HG03095 (cell line): Measurements from ENCODE around the gene PNPLA1.

Experiments used
- ATAC-seq: cut with Tn5 transposase; IDR thresholded peaks from one replicate; pipeline ENCODE4 v1.9.1; 2021; ENCODE audit warnings: moderate library complexity; ENCODE audit not compliant: unreplicated experiment

The PNPLA1 gene

DNA sequence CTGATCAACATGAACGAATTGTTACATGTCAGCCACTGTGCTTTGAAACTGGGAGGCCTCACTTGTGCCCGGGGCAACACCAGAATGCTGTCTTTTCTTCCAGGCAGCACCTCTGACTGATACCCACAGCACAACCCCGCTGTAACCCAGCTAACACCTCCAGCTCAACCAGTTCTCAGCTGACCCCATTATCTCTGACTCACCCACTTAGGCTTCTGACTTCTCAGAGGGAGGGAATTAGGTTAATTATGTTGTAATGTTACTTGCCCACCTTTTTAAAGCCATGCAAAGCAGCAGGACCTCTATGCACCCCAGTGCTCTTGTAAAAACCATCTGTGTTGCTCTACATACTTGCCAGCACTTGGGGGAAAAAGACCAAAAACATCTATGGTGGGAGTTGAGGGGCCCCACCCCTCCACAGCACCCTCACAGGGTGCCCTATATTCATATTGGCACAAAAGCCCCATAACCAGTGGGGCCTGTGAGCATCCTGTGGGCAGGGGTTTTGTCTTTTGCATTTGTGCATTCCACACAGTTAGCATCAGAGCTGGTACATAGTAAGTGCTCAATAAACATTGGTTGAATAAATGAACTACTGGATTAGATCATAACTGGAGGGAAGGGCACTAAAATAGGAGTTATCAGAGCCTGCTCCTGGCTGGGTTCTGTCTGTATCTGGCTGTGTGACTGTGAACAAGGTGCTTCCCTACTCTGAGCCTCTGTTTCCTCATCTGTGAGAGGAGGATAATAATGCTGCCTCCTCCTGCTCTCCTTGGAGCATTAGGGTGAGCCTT is 44.6 kb downstream of the PNPLA1 start:
- ATAC-seq = no peak

DNA sequence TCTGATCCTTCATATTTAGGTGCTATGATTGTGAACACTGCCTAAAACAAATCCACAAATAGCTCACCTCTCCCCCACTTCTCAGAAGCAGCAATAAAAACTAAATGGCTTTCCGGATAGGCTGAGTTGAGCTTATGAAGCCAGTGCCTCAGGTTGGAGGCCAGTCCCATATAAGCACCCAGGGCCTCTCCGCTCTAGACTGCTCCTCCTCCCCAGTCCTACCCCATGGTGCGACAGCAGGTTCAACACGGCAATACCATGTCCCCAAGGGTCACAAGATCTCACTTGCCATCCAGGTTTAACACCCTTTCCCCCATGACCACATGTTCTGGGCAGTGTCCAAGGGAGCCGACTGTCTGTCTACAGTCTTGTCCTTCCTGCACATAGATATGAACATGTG is 46.1 kb downstream of the PNPLA1 start:
- no peak for ATAC-seq

DNA sequence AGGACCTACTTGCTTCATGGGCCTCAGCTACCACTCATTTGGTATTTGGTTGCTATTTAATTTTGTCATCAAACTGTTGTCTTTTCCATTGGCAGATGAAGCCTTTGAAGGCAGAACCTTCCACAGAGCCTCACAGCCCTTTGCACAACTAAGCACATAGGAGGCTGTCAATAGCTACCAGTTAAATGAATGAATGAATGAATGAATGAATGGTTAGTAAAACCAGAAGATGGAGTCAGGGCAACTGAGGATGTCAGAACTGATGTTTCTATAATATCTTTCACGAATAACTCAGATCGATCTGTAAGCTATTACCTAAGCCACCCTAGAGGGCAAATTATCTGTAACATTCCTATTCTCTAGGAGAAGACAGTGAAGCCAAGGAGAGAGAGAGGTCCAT is 47.8 kb downstream of the PNPLA1 start:
- ATAC-seq = no peak

DNA sequence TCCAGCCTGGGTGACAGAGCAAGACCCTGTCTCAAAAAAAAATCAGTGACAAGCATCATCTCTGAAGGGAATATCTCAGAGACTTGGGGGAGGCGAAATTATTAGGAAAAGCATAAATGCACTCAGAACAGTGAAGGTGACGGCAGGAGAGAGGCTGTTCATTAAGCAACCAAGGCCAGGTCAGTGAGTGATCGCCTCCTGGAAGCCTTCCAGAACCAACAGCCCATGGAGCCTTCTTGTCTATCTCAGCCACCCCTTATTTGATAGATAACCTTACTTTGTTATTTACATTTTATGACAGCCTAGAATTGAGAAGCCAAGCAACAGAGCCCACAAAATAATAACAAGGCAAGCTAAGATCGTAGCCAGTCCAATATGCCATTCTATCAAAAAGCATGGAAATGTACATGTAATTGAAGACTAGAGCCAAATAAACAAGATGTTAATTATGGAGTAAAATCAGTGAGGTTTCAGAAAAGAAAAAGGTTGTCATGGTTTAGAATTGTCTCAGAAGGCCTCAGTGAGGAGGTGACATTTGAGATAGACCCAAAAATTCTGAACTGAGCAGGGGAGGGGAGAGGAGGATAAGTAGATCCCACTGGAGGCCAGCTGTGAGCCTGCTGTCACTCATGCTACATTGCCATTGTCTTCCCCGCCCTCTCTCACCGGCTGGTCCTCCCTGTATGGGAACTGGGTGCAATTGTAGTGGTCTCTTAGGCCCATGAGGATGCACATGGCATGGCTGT is 49.0 kb downstream of the PNPLA1 start:
- no peak for ATAC-seq

DNA sequence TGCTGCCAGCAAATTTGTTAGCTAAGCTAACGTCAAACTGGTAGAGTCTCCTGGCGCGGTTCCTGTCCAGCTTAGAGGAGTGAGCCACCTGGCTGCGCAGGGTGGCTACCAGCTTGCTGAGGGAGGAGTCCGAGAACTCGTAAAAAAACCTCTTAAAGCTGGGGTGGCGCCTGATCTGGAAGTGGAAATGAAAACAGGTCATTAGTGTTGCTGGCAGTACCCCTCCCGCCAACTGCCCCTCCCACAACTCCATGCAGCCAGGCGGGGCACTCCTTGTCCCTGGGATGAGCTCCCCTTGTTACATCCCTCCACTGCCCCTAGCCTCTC is 49.5 kb downstream of the PNPLA1 start:
- ATAC-seq = no peak

DNA sequence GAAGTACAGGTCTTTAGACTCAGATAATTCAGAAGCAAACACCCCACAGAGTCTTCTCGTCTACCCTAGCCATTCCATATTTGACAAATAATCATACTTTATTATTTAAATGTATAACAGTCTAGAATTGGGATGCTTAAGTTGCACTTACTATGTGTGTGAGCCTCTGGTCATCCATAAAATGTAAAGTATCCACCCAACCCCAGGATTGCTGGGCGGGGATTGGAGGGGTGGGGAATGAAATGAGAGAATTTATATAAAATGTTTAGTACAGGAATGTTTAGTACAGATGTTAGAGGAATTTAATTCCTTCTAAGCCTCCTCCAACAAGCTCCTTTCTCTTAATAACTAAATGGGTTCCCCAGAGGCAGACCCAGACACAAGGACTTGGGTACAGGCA is 50.0 kb downstream of the PNPLA1 start:
- ATAC-seq = no peak

DNA sequence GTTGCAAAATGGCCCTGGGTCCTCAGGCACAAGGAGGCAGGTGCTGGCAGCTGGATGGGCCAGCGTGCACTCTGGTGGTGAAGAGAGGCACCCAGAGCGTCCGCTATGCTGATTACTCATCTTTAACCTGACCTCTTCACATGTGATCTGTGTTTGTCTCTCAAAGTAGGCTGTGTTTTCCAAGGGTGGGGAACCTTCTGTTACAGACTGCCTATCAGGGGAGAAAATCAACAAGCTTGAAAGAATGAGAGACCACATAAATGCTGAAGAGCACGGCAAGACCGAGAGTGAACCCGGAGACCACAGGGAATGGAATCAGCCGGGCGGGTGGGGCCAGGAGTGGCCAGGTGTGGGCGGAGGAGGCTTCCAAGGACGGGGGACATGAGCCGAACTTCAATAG is 50.6 kb downstream of the PNPLA1 start:
- no peak for ATAC-seq

DNA sequence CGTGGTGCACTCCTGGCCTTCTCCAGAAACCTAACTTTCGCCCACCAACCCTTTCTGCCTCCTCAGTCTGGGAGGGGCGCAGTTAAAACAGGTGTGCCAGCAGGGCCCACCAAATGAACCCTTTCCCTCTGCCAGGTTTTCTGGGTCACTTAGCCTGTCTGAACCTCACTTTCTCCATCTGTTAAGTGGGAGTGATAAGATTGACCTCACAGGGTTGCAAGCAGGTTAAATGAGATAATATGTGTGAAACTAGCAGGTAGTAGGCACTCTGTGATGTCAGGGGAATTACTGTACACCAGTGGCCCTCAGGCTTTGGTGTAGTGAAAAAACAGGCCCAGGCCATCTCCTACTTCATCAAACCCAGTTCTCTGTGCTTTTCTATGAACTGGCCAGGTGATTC is 52.7 kb downstream of the PNPLA1 start:
- no peak for ATAC-seq

DNA sequence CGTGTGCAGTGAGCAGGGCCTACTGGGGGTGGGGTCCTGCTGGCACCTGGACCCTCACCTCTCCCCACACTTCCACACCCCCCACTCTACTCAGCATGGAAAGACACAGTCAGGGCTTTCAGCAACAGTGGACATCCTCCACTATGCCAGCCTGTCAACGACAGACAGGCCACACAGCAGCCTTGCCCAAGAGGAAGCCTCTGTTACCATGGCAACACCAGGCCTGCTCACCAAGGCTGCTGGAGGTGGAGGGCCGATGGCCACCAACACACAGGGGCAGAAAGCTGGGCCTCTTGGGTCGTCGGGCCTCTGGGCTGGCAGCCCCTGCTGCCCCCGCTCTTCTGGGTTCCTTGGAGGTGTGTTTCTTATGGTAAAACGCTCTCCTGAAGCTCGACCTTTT is 53.2 kb downstream of the PNPLA1 start:
- ATAC-seq = no peak

DNA sequence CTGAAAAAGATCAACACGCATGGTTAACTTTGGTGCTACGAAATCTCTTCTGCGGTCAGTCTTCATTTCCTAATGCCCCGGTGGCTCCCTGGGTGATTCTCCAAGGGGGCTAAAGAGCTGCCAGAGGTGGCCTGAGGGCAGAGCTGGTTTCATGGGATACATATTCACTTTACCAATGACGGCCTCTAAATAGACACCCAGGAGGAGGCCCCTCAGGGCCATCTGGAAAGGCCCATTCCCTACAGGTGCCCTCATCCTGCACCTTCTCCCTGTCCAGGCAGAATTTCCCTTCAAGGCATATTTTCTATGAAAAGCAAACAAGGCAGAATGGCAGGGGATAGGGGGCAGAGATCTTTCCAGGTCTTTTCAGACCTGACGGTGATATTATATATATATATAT is 54.3 kb downstream of the PNPLA1 start:
- ATAC-seq = no peak

DNA sequence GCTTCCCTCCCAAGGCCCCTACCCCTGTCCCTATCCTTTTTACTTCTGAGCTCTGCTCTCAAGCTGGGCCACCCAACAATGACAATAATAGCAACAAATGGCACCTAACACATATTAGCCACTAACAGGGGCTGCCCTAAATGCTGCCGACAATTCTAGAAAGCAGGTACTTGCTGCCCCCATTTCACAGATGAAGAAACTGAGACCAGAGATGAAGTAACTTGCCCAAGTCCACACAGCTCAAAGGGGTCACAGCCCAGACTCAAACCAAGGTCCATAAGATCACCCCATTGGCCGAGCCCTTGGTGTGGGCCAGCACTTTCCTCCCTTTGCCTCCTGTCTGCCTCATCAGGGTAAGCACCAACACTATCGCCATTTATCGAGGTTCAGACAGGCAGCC is 54.9 kb downstream of the PNPLA1 start:
- no peak for ATAC-seq

DNA sequence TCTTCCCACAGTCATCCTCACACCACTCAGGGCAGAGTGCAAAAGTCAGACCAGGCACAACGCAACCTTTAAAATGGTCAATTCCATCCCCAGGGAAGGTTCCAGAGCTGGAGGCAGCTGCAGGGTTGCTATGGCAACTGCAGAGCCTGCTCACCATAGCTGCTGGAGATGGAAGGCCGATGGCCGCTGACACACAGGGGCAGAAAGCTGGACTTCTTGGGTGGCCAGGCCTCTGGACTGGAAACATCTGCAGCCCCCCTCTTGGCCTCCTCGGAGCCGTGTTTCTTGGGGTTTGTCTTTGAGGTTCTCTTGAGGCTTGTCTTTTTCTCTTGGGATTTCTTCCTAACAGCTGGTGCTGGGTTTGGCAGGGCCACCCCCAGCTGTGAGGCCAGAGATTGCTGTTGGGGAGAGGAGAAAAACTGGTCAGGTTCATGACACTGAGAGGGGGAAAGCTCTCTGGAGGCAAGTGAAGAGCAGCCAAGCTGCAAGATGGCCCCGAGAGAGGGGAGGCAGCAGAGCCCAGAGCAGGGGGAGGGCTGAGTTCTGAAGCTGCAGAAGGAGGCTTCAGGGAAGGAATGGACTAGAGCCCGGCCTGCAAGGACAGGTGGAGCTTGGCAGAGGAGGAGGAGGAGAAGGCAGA is 56.6 kb downstream of the PNPLA1 start:
- no peak for ATAC-seq

DNA sequence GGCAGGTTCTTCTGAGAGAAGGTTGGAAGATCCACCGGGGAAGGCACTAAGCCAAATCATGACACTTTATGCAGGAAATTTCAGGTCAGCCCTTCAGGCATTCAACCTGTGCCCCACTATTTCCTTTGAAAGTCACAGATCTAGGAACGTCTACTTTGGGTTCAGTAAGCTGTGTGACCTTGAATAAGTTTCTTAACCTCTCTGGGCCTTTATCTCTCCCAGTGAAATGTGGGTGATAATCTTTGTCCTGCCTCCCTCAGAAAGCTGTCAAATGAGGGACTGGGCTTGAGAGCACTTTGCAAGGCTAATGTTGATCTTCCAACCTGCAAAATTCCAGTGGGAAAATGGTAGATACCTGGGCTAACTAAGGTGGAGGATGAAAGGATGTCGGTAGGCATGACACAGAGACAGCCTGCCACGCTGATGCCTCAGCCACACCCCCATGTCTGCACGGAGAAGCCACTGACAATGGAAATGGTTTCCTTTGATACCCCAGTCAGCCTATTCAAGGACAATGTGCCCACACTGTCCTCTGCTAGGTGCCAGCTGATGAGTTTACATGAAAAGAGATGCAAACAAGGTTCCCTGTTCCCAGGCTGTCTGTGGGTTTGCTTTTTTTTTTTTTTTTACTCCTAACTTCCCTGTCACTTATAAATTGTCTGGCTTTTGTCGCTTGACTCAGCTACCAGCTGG is 57.5 kb downstream of the PNPLA1 start:
- ATAC-seq = no peak

DNA sequence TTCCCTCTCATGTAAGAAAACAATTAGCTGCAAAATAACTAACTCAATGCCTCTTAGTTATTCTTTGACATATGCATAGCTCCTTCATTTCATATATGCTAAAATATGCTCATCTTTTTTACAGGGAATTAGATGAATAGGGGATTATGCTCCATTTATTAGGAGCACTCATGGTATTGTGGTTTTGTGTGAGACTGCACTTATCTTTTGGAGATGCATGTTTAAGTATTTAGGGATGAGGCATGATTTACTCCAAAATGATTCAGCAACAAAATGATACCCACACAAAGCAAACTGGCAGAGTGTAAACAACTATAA is 58.0 kb downstream of the PNPLA1 start:
- ATAC-seq = no peak

DNA sequence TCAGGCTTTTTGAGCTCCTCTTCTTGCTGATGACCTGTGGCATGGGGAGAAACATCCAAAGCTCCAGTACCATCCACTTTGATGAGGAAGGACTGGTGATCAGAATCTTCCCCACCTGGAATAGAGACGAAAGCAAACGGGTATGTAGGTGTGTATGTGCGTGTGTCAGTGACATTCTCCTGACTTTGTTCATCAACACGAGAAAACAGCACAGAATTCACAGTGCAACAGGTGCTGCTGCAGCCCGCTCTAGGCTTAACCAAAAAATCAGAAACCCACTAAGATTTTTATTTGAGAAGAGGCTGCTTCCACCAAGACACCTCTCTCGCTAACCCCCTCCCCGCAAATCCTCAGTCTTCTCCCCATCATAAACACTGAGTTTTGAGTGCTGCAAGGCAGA is 58.7 kb downstream of the PNPLA1 start:
- ATAC-seq = no peak

DNA sequence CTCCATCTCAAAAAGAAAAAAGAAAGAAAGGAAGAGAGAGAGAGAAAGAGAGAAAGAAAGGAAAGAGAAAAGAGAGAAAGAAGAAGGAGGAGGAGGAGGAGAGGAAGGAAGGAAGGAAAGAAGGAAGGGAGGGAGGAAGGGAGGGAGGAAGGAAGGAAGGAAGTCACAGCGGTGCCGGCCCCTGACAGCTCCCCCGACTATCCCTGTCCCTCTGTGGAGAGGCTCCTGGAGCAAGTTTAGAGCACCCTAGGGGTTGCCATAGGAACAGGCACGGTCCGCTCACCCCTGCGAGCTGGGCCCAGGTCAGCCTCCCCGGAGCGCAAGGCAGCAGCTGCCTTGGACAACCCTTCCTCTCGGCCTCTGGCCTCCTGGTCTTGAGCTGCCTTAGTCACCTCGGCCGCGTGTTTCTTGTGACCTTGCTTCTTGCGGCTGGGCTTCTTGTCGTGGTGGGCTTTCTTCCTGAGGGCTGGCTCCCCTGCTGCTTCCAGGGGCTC is 60.0 kb downstream of the PNPLA1 start:
- no peak for ATAC-seq

DNA sequence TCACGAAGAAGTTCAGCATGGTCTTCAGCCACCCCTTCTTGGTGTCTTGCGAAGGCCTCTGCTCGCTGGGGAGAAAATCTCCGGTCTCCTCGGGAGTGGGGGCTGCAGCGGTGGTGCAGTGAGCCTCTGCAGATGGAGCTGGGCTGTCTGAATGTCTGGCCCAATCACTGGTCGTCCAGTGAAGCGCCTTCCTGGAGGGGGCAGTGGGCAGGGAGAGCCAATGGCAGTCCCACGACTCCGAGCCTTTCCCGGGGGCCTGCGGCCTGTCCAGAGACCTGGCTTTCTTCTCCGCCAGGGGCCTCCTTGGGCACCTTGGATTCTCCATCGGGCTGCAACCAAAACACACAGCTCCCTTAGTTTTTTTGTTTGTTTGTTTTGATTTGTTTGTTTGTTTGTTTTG is 60.5 kb downstream of the PNPLA1 start:
- ATAC-seq = no peak

DNA sequence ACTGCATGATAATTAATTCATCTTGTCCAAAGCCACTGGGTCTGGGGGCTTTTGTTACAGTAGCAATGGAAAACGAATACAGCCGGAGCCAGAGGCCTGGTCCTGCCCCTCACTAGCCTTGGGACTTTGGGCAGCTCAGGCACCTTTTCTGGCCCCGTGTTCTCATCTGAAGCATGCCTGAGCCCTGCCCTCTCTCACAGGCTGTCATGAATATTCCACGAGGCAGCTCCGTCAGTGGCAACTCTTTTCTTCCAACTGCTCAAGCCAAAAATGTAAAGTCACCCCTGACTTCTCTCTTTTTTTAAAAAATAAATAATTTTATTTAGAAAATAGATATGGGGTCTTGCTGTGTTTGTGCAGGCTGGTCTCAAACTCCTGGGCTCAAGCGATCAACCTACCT is 61.5 kb downstream of the PNPLA1 start:
- no peak for ATAC-seq

DNA sequence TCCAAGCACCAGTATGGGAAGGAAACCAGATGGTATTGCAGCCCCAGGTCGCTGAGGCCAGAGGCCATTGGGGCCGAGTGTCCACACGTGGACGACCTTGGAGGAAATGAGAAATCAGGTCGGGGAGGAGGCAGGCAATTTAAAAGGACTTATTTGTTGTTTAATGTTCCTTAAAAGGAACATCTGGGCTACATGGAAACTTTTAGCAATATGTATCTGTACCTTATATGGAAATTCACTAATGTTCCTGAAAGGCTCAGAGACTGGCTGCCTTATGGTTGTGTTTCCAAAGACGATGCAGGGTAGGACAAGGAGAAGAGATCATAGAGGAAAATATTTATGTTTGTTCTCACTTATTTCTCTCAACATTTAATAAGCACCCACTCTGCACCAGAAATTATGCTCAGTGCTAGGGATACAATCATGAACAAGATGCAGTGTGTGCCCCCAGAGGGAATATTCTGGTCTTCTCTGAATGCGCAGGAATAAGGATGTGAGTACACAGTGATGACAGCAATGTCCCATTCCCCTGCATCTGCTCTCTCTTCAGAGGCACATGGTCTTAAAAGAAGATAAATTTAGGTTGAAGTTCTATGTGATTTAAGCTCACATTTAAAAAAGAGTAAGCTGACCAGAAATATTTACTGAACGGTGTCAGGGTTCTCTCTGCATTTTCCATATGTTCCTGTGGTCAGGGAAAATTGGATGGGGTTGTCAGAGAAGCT is 63.5 kb downstream of the PNPLA1 start:
- ATAC-seq = no peak

DNA sequence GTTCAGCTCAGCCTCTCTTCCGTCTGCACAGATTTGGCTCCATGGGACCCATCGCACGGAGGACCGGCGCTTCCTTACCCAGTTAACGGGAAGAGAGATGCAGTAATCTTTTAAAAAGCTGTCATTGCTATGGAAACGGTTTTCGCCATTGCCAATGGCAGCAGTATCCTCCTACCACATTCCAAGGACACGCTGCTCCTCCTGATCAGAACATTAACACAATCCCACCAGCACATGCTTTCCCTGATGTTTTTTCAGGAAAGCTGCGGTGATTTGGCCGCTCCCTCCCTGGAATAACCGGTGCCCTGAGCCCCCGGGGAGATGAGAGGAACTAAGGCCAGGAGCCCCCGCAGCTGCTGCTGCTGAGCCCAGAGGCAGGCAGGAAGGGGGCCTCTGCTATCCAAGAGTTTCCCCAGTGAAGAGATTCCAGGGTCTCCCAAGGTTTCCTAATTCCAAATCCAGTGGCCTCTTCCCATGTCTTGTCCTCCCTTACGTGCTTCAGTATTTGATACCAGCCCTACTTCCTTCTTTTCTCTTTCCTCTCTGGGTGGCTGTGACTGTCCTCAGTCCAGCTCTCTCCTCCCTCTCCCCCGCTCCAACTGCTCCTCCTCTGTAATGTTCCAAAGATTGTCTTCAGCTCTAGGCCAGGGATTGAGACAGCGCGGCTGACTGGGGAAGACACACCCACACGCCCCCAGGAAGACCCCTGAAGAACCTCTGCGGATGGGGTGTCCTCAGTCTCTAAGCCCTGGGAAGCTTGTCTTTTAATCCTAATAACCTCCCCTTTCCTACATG is 64.3 kb downstream of the PNPLA1 start:
- ATAC-seq = no peak
